NCI-H748 treated with DMSO at 0.1 percent for 48 hours (cell line): ENCODE data around the gene NDUFV1.
"Not testable (repeated sequence)": the region's sequence is repeated elsewhere in the genome, so short reads cannot be mapped to it uniquely, and the experiment has no call there.

ENCODE experiments used
- DNase-seq: peaks from one replicate; lab custom pipeline; 2025; lab: John Stamatoyannopoulos, UW

The NDUFV1 gene

GRCh38 chr11:67627812-67628624, 21.3 kb downstream of the NDUFV1 start:
- no peak for DNase-seq

GRCh38 chr11:67628710-67629385, 22.1 kb downstream of the NDUFV1 start:
- DNase-seq = no peak

- DNase-seq = peak; percentile 59
These were observed 22.9 kb downstream of the NDUFV1 start, which contains the start of gene NUDT8 for GRCh38 chr11:67629386-67630227. Gene NUDT8 (minus strand): TSS chr11:67629937. CDS start chr11:67629911, 26 bp downstream.

- DNase-seq = peak; percentile 93
These were observed 23.6 kb downstream of the NDUFV1 start for GRCh38 chr11:67630228-67630942.

GRCh38 chr11:67630943-67631331, 24.2 kb downstream of the NDUFV1 start:
- no peak for DNase-seq

- no peak for DNase-seq
These were observed 24.7 kb downstream of the NDUFV1 start for GRCh38 chr11:67631411-67631810.

- DNase-seq = no peak
These were observed 25.1 kb downstream of the NDUFV1 start for GRCh38 chr11:67631853-67632174.

- no peak for DNase-seq
These were observed 25.6 kb downstream of the NDUFV1 start for GRCh38 chr11:67632175-67632981.

- DNase-seq = no peak
These were observed 26.4 kb downstream of the NDUFV1 start for GRCh38 chr11:67632982-67633755.

GRCh38 chr11:67633758-67634365, 27.1 kb downstream of the NDUFV1 start:
- no peak for DNase-seq

GRCh38 chr11:67634366-67635230, 27.9 kb downstream of the NDUFV1 start:
- DNase-seq = no peak

GRCh38 chr11:67635231-67635521, 28.4 kb downstream of the NDUFV1 start:
- no peak for DNase-seq

- DNase-seq = no peak
These were observed 30.2 kb downstream of the NDUFV1 start for GRCh38 chr11:67636962-67637361.

- DNase-seq = not testable (repeated sequence)
These were observed 30.7 kb downstream of the NDUFV1 start for GRCh38 chr11:67637441-67637840.

GRCh38 chr11:67638535-67639437, 32.0 kb downstream of the NDUFV1 start:
- DNase-seq = no peak

- no peak for DNase-seq
These were observed 32.7 kb downstream of the NDUFV1 start, which contains the start of gene TBX10 for GRCh38 chr11:67639438-67639859. Gene TBX10 (minus strand): TSS chr11:67639763. CDS start chr11:67639472, 291 bp downstream.

- peak; percentile 9 for DNase-seq
These were observed 33.5 kb downstream of the NDUFV1 start for GRCh38 chr11:67640021-67640757.
